H1 (cell line): ENCODE results near the gene FAM171A1. TPM values are rescaled to one million over a fixed set of nuclear protein-coding genes. Genes with fewer than 3 reads are reported as not detected.

Experiments
- CTCF ChIA-PET: fragments of 300-600 bp; sonication (Branson Sonifier 250); formaldehyde crosslinking; loops from one replicate; lab custom pipeline; 2021; ENCODE audit not compliant: partially characterized antibody; lab: Charles Lee
- POLR2A ChIA-PET: fragments of 300-600 bp; sonication (Branson Sonifier 250); formaldehyde crosslinking; loops from one replicate; lab custom pipeline; 2021; ENCODE audit warnings: inconsistent platforms; ENCODE audit not compliant: partially characterized antibody; lab: Charles Lee
- DNase-seq, 2 experiments: peaks; one replicate each; pipeline versions ENCODE4 v3.0.0 to v3.0.0-alpha.2; 2010 to 2022; ENCODE audit warnings: low spot score in 2 of 2, low read depth in 1 of 2, mixed read lengths in 1 of 2
- FAIRE-seq: peaks from 2 replicates; lab custom pipeline; 2011; peaks lifted over from hg19 to GRCh38; lab: Jason Lieb, UNC
- H2AFZ ChIP-seq: 2 replicates; pipeline ENCODE4 v1.8.1; 2012; ENCODE audit warnings: low read length, inconsistent platforms
- H2AK5ac ChIP-seq: 2 replicates; pipeline ENCODE4 v1.6.1; 2013; ENCODE audit warnings: low read depth, low read length
- H2BK120ac ChIP-seq: replicated peaks from 2 replicates; pipeline ENCODE3; 2013; ENCODE audit warnings: low read depth, low read length, inconsistent platforms
- H2BK12ac ChIP-seq: 2 replicates; pipeline ENCODE4 v1.6.1; 2013; ENCODE audit warnings: low read depth, low read length
- H2BK15ac ChIP-seq: 2 replicates; pipeline ENCODE4 v1.6.1; 2013; ENCODE audit warnings: low read length
- H2BK20ac ChIP-seq: 2 replicates; pipeline ENCODE4 v1.6.1; 2013; ENCODE audit warnings: low read length
- H2BK5ac ChIP-seq: 2 replicates; pipeline ENCODE4 v1.6.1; 2013; ENCODE audit warnings: low read depth, low read length
- H3K14ac ChIP-seq: 2 replicates; pipeline ENCODE4 v1.6.1; 2013; ENCODE audit warnings: inconsistent platforms; ENCODE audit not compliant: insufficient read length
- H3K18ac ChIP-seq: 2 replicates; pipeline ENCODE4 v1.6.1; 2013; ENCODE audit warnings: low read length; ENCODE audit errors: extremely low read depth
- H3K23ac ChIP-seq: 2 replicates; pipeline ENCODE4 v1.6.1; 2013; ENCODE audit warnings: inconsistent platforms; ENCODE audit not compliant: insufficient read length
- H3K23me2 ChIP-seq: 2 replicates; pipeline ENCODE4 v1.6.1; 2013; ENCODE audit warnings: low read depth, low read length
- H3K27ac ChIP-seq: 2 replicates; pipeline ENCODE4 v1.6.1; 2011; ENCODE audit warnings: low read depth, low read length, inconsistent platforms
- H3K27me3 ChIP-seq, 4 experiments: replicated peaks in 1 of 4; 1 replicate in 1 of 4; 2 replicates in 3 of 4; pipeline versions ENCODE4 v1.6.1 to v1.8.1; 2011 to 2013; ENCODE audit warnings: low read length in 3 of 4, mild to moderate bottlenecking in 3 of 4, inconsistent platforms in 2 of 4, mixed read lengths in 2 of 4, moderate library complexity in 1 of 4; ENCODE audit not compliant: control insufficient read depth in 3 of 4, insufficient read depth in 3 of 4; ENCODE audit errors: extremely low read depth in 1 of 4
- H3K36me3 ChIP-seq, 4 experiments: 2 replicates each; pipeline versions ENCODE4 v1.6.1 to v1.8.1; 2011 to 2013; ENCODE audit warnings: mild to moderate bottlenecking in 4 of 4, low read length in 3 of 4, moderate library complexity in 2 of 4, control low read depth in 1 of 4, inconsistent platforms in 1 of 4; ENCODE audit not compliant: insufficient read depth in 4 of 4, control insufficient read depth in 2 of 4
- H3K4ac ChIP-seq: replicated peaks from 2 replicates; pipeline ENCODE3; 2013; ENCODE audit warnings: low read length, low read depth, mixed read lengths, inconsistent platforms; ENCODE audit not compliant: insufficient read length
- H3K4me1 ChIP-seq, 4 experiments: replicated peaks in 1 of 4; 1 replicate in 1 of 4; 2 replicates in 3 of 4; pipeline versions ENCODE4 v1.6.1 to v1.8.1; 2011 to 2013; ENCODE audit warnings: low read length in 3 of 4, inconsistent platforms in 2 of 4, mixed read lengths in 1 of 4; ENCODE audit not compliant: insufficient read depth in 4 of 4, control insufficient read depth in 3 of 4
- H3K4me2 ChIP-seq, 2 experiments: 2 replicates each; pipeline versions ENCODE4 v1.6.1 to v1.8.1; 2011 to 2013; ENCODE audit warnings: low read depth in 2 of 2, low read length in 2 of 2, control low read depth in 1 of 2, inconsistent platforms in 1 of 2, mild to moderate bottlenecking in 1 of 2; ENCODE audit not compliant: insufficient read depth in 1 of 2
- H3K4me3 ChIP-seq, 4 experiments: fragments of 200-600, 300-600 bp in 1 of 4; sonication (generic), shearing (Covaris generic), sonication (Bioruptor Twin) in 1 of 4; 2 replicates each; pipeline versions ENCODE4 v1.5.1 to v1.8.1; 2011 to 2016; ENCODE audit warnings: low read length in 4 of 4, low read depth in 3 of 4, control low read depth in 2 of 4, inconsistent platforms in 2 of 4, mild to moderate bottlenecking in 2 of 4, mixed read lengths in 1 of 4, moderate library complexity in 1 of 4; ENCODE audit not compliant: insufficient read depth in 2 of 4; ENCODE audit errors: extremely low read depth in 1 of 4
- H3K56ac ChIP-seq: replicated peaks from 2 replicates; pipeline ENCODE3; 2013; ENCODE audit warnings: low read depth, mild to moderate bottlenecking, mixed read lengths, low read length, inconsistent platforms; ENCODE audit not compliant: insufficient read length
- H3K79me1 ChIP-seq: 2 replicates; pipeline ENCODE4 v1.6.1; 2013; ENCODE audit warnings: low read depth, low read length, control low read depth
- H3K79me2 ChIP-seq, 2 experiments: 2 replicates each; pipeline versions ENCODE4 v1.6.1 to v1.8.1; 2012 to 2013; ENCODE audit warnings: low read length in 2 of 2, mild to moderate bottlenecking in 2 of 2, inconsistent platforms in 1 of 2; ENCODE audit not compliant: insufficient read depth in 2 of 2, control insufficient read depth in 1 of 2
- H3K9ac ChIP-seq, 4 experiments: replicated peaks in 1 of 4; 1 replicate in 1 of 4; 2 replicates in 3 of 4; pipeline versions ENCODE4 v1.6.1 to v1.8.1; 2011 to 2013; ENCODE audit warnings: low read depth in 3 of 4, low read length in 3 of 4, control low read depth in 2 of 4, mild to moderate bottlenecking in 2 of 4, moderate library complexity in 2 of 4, inconsistent platforms in 1 of 4; ENCODE audit errors: extremely low read depth in 1 of 4
- H3K9me3 ChIP-seq, 2 experiments: 2 replicates each; pipeline versions ENCODE4 v1.6.1 to v1.8.1; 2012 to 2013; ENCODE audit warnings: mild to moderate bottlenecking in 2 of 2, moderate library complexity in 2 of 2, control low read depth in 1 of 2, inconsistent platforms in 1 of 2, low read depth in 1 of 2, low read length in 1 of 2, mixed read lengths in 1 of 2; ENCODE audit not compliant: insufficient read depth in 2 of 2
- H4K20me1 ChIP-seq, 2 experiments: replicated peaks in 1 of 2; 2 replicates each; pipeline versions ENCODE3 to v1.8.1; 2011 to 2013; ENCODE audit warnings: inconsistent platforms in 2 of 2, low read length in 2 of 2, mild to moderate bottlenecking in 1 of 2; ENCODE audit not compliant: insufficient read depth in 2 of 2, control insufficient read depth in 1 of 2
- H4K5ac ChIP-seq: 2 replicates; pipeline ENCODE4 v1.6.1; 2013; ENCODE audit warnings: low read length, low read depth, mixed read lengths, inconsistent platforms; ENCODE audit not compliant: insufficient read length
- H4K8ac ChIP-seq: 2 replicates; pipeline ENCODE4 v1.8.0; 2013; ENCODE audit warnings: mild to moderate bottlenecking, moderate library complexity, low read length, inconsistent platforms; ENCODE audit not compliant: insufficient read depth; ENCODE audit errors: extremely low read depth
- H4K91ac ChIP-seq: replicated peaks from 2 replicates; pipeline ENCODE3; 2013; ENCODE audit warnings: low read length, mixed read lengths, inconsistent platforms; ENCODE audit not compliant: insufficient read length
- ASH2L ChIP-seq: fragments of 200-600, 300-600 bp; sonication (generic); IDR thresholded peaks from one replicate; pipeline ENCODE4 v1.7.1; 2017; ENCODE audit warnings: low read length
- CBX5 ChIP-seq: fragments of 300-800, 300-1000 bp; sonication (generic); IDR thresholded peaks from 2 replicates; pipeline ENCODE4 v1.7.1; 2016; ENCODE audit warnings: antibody characterized with exemption, low read length, low read depth
- CTBP2 ChIP-seq: IDR thresholded peaks from 2 replicates; pipeline ENCODE4 v1.7.0; 2011; ENCODE audit warnings: borderline replicate concordance, mild to moderate bottlenecking, moderate library complexity, mixed read lengths, low read length; ENCODE audit not compliant: insufficient read depth, insufficient read length
- GABPA ChIP-seq: IDR thresholded peaks from 2 replicates; pipeline ENCODE4 v1.6.1; 2011; ENCODE audit warnings: mild to moderate bottlenecking, low read length, moderate library complexity, borderline replicate concordance; ENCODE audit not compliant: insufficient read depth
- PHF8 ChIP-seq: fragments of 200-600 bp; sonication (generic); conservative IDR thresholded peaks from 2 replicates; pipeline ENCODE4 v1.7.1; 2012; ENCODE audit warnings: low read depth, mild to moderate bottlenecking, inconsistent platforms, low read length, moderate library complexity
- RFX5 ChIP-seq: IDR thresholded peaks from 2 replicates; pipeline ENCODE4 v1.6.1; 2011; ENCODE audit warnings: low read depth, low read length, improper control_type of control experiment, borderline replicate concordance
- YY1 ChIP-seq: IDR thresholded peaks from 2 replicates; pipeline ENCODE4 v1.6.1; 2011; ENCODE audit warnings: low read depth, mild to moderate bottlenecking, low read length
- ZNF274 ChIP-seq: IDR thresholded peaks from 2 replicates; pipeline ENCODE4 v1.7.0; 2012; ENCODE audit warnings: low read length, borderline replicate concordance; ENCODE audit errors: extremely low read depth
- WGBS, 2 experiments: shearing (Covaris generic) in 1 of 2; methylation state at CpG; one replicate each; pipeline versions ENCODE4 v1.1.6 to v1.1.7; 2013 to 2015; ENCODE audit warnings: low lambda C conversion rate in 2 of 2, mixed read lengths in 2 of 2, inconsistent platforms in 1 of 2, low coverage in 1 of 2, missing lambda C conversion rate in 1 of 2; ENCODE audit not compliant: insufficient replicate concordance in 2 of 2, insufficient coverage in 1 of 2, insufficient read length in 1 of 2; ENCODE audit errors: extremely low coverage in 1 of 2, missing lambda C conversion rate in 1 of 2; 5-methylcytosine and 5-hydroxymethylcytosine counted together
- polyA plus RNA-seq, 7 experiments: library from polyadenylated mRNA; depleted of rRNA in 3 of 7; stranded (reverse) in 5 of 7; unstranded in 2 of 7; fragments of >200 nt in 5 of 7; fragments of 200-250 nt in 2 of 7; gene quantifications; 1 replicate in 5 of 7; 2 replicates in 1 of 7; 4 replicates in 1 of 7; pipeline versions ENCODE4 v1.2.1 to v1.2.3, GENCODE V29; 2011 to 2013; ENCODE audit warnings: missing spikeins in 2 of 7, mixed read lengths in 2 of 7
- total RNA-seq: library from RNA; stranded (reverse); fragmentation: NEBNext Ultra II Directional; extraction: Animal tissue kit (Norgen Biotek cat#: 25700); gene quantifications from 2 replicates; pipeline ENCODE4 v1.2.1, GENCODE V29; 2021
- TF ChIP-seq, protein P1 (sequence below): IDR thresholded peaks from 2 replicates; pipeline ENCODE4 v1.6.1; 2012; ENCODE audit warnings: inconsistent platforms
- TF ChIP-seq, protein P2 (sequence below): IDR thresholded peaks from 2 replicates; pipeline ENCODE4 v1.6.1; 2012; ENCODE audit warnings: low read length, inconsistent platforms
- TF ChIP-seq, protein P3 (sequence below): IDR thresholded peaks from 2 replicates; pipeline ENCODE4 v1.6.1; 2012; ENCODE audit warnings: inconsistent platforms

FAM171A1 gene
- total and polyA plus RNA-seq, 2 of the 8 experiments (the other 6 are each of a cell fraction or from before 2014, with no cell fraction given), result 26.6 to 42.1 TPM

DNA sequence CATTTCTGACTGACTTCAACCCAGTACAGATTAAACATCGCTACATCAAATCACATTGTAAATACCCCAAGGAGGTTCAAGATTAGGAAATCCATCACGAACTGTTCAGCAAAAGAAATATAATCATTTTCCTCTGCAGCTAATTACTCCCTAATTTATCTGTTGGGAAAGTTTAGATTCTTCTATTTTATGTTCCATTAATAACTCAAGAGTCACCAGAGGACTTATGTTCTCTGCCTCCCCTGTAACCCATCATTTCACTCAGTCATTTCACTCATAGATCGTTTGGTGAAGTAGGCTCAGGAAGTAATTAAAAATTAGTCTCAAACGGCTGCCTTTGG lies 45.2 kb downstream of the FAM171A1 start:
- H3K4me2 ChIP-seq, result no peak overlapping the region
- no peak overlapping the region for H3K23ac ChIP-seq
- H3K9ac ChIP-seq, result no peak overlapping the region
- H3K4me1 ChIP-seq, result no peaks in the 10 kb centered on the region
- peaks cover 0 to 7% of the 10 kb centered on the region in 2 experiments; a peak in 1 of 4 replicates for H3K79me2 ChIP-seq
- H2BK20ac ChIP-seq, result no peak overlapping the region
- FAIRE-seq (no peak), DNase-seq (no peak)
- no peak overlapping the region for H3K56ac ChIP-seq
- no peak overlapping the region for H3K14ac ChIP-seq
- H2BK15ac ChIP-seq, result no peak overlapping the region
- H2BK12ac ChIP-seq, result no peak overlapping the region
- no peak overlapping the region for H3K18ac ChIP-seq
- no peaks in the 10 kb centered on the region for H3K23me2 ChIP-seq
- no peak overlapping the region for H2BK5ac ChIP-seq
- H3K4ac ChIP-seq, result no peak overlapping the region
- H3K27me3 ChIP-seq, result no peaks in the 10 kb centered on the region
- no peak overlapping the region for H3K4me3 ChIP-seq
- 90% methylated on average over 4 of the region's 4 CpGs; no CpG with 5 or more reads in 1 of the 2 experiments for WGBS, 2 experiments
- H2BK120ac ChIP-seq, result no peak overlapping the region
- H3K27ac ChIP-seq, result no peak overlapping the region
- POLR2A ChIA-PET, result no interaction called here
- CTCF ChIA-PET, result interaction anchor here (1.5 to 1.7 kb wide), 2 partner anchors 25 to 76 kb away, joined by 3 to 5 read pairs; no protein-coding TSS in a partner anchor
- no peak overlapping the region for H4K8ac ChIP-seq
- no peaks in the 10 kb centered on the region for H3K36me3 ChIP-seq
- no peak overlapping the region for H4K5ac ChIP-seq
- no peak overlapping the region for H4K91ac ChIP-seq
- no peak overlapping the region for H2AFZ ChIP-seq
- no peak overlapping the region for H2AK5ac ChIP-seq
- H3K79me1 ChIP-seq, result peaks cover 3% of the 10 kb centered on the region; the same call in 1 of the 2 replicates
- H3K9me3 ChIP-seq, result no peaks in the 10 kb centered on the region
- H4K20me1 ChIP-seq, result no peaks in the 10 kb centered on the region
- TF ChIP-seq YY1 (no peak), PHF8 (no peak), CTBP2 (no peak), ZNF274 (no peak), GABPA (no peak), CBX5 (no peak), ASH2L (no peak), RFX5 (no peak)
- TF ChIP-seq, protein P1, sequence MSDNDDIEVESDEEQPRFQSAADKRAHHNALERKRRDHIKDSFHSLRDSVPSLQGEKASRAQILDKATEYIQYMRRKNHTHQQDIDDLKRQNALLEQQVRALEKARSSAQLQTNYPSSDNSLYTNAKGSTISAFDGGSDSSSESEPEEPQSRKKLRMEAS, result no peak
- TF ChIP-seq, protein P2, sequence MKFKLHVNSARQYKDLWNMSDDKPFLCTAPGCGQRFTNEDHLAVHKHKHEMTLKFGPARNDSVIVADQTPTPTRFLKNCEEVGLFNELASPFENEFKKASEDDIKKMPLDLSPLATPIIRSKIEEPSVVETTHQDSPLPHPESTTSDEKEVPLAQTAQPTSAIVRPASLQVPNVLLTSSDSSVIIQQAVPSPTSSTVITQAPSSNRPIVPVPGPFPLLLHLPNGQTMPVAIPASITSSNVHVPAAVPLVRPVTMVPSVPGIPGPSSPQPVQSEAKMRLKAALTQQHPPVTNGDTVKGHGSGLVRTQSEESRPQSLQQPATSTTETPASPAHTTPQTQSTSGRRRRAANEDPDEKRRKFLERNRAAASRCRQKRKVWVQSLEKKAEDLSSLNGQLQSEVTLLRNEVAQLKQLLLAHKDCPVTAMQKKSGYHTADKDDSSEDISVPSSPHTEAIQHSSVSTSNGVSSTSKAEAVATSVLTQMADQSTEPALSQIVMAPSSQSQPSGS, result no peak
- TF ChIP-seq, protein P3, sequence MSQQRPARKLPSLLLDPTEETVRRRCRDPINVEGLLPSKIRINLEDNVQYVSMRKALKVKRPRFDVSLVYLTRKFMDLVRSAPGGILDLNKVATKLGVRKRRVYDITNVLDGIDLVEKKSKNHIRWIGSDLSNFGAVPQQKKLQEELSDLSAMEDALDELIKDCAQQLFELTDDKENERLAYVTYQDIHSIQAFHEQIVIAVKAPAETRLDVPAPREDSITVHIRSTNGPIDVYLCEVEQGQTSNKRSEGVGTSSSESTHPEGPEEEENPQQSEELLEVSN, result no peak
